HEK293 (cell line): ENCODE measurements around the gene CBX8.

ENCODE experiments used
- PRDM1 ChIP-seq: fragments of 450-650 bp; formaldehyde crosslinking; IDR thresholded peaks from 2 replicates; pipeline ENCODE4; 2016; ENCODE audit warnings: missing biosample characterization, missing genetic modification characterization
- WT1 ChIP-seq: fragments of 450-650 bp; formaldehyde crosslinking; IDR thresholded peaks from 2 replicates; pipeline ENCODE4 v1.5.1; 2016; ENCODE audit warnings: missing biosample characterization, missing genetic modification characterization
- ZBTB8A ChIP-seq: fragments of 450-650 bp; formaldehyde crosslinking; IDR thresholded peaks from 2 replicates; pipeline ENCODE4 v1.5.1; 2016; ENCODE audit warnings: missing biosample characterization, missing genetic modification characterization
- ZEB2 ChIP-seq: fragments of 450-650 bp; formaldehyde crosslinking; IDR thresholded peaks from 2 replicates; pipeline ENCODE4 v1.5.1; 2016; ENCODE audit warnings: missing biosample characterization, missing genetic modification characterization
- ZNF555 ChIP-seq: fragments of 450-650 bp; formaldehyde crosslinking; conservative IDR thresholded peaks from 2 replicates; pipeline ENCODE4 v1.5.1; 2017; ENCODE audit warnings: missing biosample characterization, mild to moderate bottlenecking, missing genetic modification characterization, inconsistent platforms
- ZNF626 ChIP-seq: fragments of 450-650 bp; sonication (Bioruptor Pico); formaldehyde crosslinking; IDR thresholded peaks from 2 replicates; pipeline ENCODE4 v1.5.1; 2018; ENCODE audit warnings: missing biosample characterization, missing genetic modification characterization, inconsistent platforms
- ZXDB ChIP-seq: fragments of 450-650 bp; formaldehyde crosslinking; IDR thresholded peaks from 2 replicates; pipeline ENCODE4 v1.5.1; 2016; ENCODE audit warnings: missing biosample characterization, missing genetic modification characterization
- TF ChIP-seq, protein P1 (sequence below): fragments of 450-650 bp; formaldehyde crosslinking; IDR thresholded peaks from 2 replicates; pipeline ENCODE4 v1.5.1; 2016; ENCODE audit warnings: missing biosample characterization, missing genetic modification characterization
- TF ChIP-seq, protein P2 (sequence below): fragments of 450-650 bp; formaldehyde crosslinking; IDR thresholded peaks from 2 replicates; pipeline ENCODE4 v1.5.1; 2016; ENCODE audit warnings: missing biosample characterization, missing genetic modification characterization
- TF ChIP-seq, protein P3 (sequence below): fragments of 450-650 bp; formaldehyde crosslinking; IDR thresholded peaks from 2 replicates; pipeline ENCODE4 v1.5.1; 2016; ENCODE audit warnings: missing biosample characterization, missing genetic modification characterization
- TF ChIP-seq, protein P4 (sequence below): fragments of 450-650 bp; formaldehyde crosslinking; conservative IDR thresholded peaks from 2 replicates; pipeline ENCODE4 v1.5.1; 2016; ENCODE audit warnings: low read depth, missing biosample characterization, missing genetic modification characterization
- TF ChIP-seq, protein P5 (sequence below): sonication (generic); formaldehyde crosslinking; IDR thresholded peaks from 2 replicates; pipeline ENCODE4 v1.8.1; 2022; ENCODE audit warnings: mild to moderate bottlenecking, moderate library complexity, missing genetic modification reagents
- TF ChIP-seq, protein P6 (sequence below): fragments of 450-650 bp; formaldehyde crosslinking; IDR thresholded peaks from 2 replicates; pipeline ENCODE4 v1.5.0; 2017; ENCODE audit warnings: missing biosample characterization, missing genetic modification characterization, borderline replicate concordance

DNA sequence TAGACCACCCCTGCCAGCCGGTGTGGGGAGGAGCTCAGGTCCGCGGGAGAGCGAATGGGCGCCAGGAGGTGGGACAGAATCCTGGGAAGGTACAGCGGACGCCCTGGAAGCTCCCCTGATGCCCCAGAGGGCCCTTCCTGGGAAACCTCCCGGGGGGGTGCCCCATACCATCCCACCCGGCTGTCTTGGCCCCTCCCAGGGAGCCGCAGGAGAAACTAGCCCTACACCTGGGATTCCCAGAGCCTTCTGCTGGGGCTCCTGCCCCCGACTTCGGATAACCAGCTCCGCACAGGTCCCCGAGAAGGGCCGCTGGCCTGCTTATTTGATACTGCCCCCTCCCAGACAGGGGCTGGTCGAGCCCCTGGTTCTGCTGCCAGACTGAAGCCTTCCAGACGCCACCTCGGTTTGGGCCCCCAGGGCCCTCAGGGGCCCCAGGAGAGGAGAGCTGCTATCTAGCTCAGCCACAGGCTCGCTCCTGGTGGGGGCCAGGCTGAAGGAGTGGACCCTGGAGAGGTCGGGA lies 45.3 kb upstream of the CBX8 start:
- TF ChIP-seq, protein P1, sequence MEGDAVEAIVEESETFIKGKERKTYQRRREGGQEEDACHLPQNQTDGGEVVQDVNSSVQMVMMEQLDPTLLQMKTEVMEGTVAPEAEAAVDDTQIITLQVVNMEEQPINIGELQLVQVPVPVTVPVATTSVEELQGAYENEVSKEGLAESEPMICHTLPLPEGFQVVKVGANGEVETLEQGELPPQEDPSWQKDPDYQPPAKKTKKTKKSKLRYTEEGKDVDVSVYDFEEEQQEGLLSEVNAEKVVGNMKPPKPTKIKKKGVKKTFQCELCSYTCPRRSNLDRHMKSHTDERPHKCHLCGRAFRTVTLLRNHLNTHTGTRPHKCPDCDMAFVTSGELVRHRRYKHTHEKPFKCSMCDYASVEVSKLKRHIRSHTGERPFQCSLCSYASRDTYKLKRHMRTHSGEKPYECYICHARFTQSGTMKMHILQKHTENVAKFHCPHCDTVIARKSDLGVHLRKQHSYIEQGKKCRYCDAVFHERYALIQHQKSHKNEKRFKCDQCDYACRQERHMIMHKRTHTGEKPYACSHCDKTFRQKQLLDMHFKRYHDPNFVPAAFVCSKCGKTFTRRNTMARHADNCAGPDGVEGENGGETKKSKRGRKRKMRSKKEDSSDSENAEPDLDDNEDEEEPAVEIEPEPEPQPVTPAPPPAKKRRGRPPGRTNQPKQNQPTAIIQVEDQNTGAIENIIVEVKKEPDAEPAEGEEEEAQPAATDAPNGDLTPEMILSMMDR (tag by site-specific recombination) = no peak
- no peak for TF ChIP-seq ZBTB8A (tag by site-specific recombination)
- TF ChIP-seq, protein P2, sequence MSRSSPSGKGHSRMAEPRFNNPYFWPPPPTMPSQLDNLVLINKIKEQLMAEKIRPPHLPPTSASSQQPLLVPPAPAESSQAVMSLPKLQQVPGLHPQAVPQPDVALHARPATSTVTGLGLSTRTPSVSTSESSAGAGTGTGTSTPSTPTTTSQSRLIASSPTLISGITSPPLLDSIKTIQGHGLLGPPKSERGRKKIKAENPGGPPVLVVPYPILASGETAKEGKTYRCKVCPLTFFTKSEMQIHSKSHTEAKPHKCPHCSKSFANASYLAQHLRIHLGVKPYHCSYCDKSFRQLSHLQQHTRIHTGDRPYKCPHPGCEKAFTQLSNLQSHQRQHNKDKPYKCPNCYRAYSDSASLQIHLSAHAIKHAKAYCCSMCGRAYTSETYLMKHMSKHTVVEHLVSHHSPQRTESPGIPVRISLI (tag by site-specific recombination) = no peak
- TF ChIP-seq, protein P3, sequence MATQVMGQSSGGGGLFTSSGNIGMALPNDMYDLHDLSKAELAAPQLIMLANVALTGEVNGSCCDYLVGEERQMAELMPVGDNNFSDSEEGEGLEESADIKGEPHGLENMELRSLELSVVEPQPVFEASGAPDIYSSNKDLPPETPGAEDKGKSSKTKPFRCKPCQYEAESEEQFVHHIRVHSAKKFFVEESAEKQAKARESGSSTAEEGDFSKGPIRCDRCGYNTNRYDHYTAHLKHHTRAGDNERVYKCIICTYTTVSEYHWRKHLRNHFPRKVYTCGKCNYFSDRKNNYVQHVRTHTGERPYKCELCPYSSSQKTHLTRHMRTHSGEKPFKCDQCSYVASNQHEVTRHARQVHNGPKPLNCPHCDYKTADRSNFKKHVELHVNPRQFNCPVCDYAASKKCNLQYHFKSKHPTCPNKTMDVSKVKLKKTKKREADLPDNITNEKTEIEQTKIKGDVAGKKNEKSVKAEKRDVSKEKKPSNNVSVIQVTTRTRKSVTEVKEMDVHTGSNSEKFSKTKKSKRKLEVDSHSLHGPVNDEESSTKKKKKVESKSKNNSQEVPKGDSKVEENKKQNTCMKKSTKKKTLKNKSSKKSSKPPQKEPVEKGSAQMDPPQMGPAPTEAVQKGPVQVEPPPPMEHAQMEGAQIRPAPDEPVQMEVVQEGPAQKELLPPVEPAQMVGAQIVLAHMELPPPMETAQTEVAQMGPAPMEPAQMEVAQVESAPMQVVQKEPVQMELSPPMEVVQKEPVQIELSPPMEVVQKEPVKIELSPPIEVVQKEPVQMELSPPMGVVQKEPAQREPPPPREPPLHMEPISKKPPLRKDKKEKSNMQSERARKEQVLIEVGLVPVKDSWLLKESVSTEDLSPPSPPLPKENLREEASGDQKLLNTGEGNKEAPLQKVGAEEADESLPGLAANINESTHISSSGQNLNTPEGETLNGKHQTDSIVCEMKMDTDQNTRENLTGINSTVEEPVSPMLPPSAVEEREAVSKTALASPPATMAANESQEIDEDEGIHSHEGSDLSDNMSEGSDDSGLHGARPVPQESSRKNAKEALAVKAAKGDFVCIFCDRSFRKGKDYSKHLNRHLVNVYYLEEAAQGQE (tag by site-specific recombination) = no peak
- no peak for TF ChIP-seq ZNF555 (tag by site-specific recombination)
- TF ChIP-seq, protein P4, sequence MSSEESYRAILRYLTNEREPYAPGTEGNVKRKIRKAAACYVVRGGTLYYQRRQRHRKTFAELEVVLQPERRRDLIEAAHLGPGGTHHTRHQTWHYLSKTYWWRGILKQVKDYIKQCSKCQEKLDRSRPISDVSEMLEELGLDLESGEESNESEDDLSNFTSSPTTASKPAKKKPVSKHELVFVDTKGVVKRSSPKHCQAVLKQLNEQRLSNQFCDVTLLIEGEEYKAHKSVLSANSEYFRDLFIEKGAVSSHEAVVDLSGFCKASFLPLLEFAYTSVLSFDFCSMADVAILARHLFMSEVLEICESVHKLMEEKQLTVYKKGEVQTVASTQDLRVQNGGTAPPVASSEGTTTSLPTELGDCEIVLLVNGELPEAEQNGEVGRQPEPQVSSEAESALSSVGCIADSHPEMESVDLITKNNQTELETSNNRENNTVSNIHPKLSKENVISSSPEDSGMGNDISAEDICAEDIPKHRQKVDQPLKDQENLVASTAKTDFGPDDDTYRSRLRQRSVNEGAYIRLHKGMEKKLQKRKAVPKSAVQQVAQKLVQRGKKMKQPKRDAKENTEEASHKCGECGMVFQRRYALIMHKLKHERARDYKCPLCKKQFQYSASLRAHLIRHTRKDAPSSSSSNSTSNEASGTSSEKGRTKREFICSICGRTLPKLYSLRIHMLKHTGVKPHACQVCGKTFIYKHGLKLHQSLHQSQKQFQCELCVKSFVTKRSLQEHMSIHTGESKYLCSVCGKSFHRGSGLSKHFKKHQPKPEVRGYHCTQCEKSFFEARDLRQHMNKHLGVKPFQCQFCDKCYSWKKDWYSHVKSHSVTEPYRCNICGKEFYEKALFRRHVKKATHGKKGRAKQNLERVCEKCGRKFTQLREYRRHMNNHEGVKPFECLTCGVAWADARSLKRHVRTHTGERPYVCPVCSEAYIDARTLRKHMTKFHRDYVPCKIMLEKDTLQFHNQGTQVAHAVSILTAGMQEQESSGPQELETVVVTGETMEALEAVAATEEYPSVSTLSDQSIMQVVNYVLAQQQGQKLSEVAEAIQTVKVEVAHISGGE = no peak
- no peak for TF ChIP-seq ZEB2 (tag by site-specific recombination)
- TF ChIP-seq, protein P5, sequence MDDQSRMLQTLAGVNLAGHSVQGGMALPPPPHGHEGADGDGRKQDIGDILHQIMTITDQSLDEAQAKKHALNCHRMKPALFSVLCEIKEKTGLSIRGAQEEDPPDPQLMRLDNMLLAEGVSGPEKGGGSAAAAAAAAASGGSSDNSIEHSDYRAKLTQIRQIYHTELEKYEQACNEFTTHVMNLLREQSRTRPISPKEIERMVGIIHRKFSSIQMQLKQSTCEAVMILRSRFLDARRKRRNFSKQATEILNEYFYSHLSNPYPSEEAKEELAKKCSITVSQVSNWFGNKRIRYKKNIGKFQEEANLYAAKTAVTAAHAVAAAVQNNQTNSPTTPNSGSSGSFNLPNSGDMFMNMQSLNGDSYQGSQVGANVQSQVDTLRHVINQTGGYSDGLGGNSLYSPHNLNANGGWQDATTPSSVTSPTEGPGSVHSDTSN (CRISPR knock-in tag) = no peak
- TF ChIP-seq ZNF626 = no peak
- TF ChIP-seq, protein P6, sequence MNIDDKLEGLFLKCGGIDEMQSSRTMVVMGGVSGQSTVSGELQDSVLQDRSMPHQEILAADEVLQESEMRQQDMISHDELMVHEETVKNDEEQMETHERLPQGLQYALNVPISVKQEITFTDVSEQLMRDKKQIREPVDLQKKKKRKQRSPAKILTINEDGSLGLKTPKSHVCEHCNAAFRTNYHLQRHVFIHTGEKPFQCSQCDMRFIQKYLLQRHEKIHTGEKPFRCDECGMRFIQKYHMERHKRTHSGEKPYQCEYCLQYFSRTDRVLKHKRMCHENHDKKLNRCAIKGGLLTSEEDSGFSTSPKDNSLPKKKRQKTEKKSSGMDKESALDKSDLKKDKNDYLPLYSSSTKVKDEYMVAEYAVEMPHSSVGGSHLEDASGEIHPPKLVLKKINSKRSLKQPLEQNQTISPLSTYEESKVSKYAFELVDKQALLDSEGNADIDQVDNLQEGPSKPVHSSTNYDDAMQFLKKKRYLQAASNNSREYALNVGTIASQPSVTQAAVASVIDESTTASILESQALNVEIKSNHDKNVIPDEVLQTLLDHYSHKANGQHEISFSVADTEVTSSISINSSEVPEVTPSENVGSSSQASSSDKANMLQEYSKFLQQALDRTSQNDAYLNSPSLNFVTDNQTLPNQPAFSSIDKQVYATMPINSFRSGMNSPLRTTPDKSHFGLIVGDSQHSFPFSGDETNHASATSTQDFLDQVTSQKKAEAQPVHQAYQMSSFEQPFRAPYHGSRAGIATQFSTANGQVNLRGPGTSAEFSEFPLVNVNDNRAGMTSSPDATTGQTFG (tag by site-specific recombination) = no peak
- TF ChIP-seq PRDM1 (tag by site-specific recombination) = no peak
- TF ChIP-seq ZXDB = no peak
- TF ChIP-seq WT1 (tag by site-specific recombination) = no peak
